GM12875 (cell line): ENCODE data around the gene DEDD2.

Experiments
- H3K4me3 ChIP-seq: one replicate; pipeline ENCODE4 v1.5.1; 2011; ENCODE audit warnings: low read depth, low read length, control low read depth
- TF ChIP-seq, protein P1 (sequence below): IDR thresholded peaks from 2 replicates; pipeline ENCODE4 v1.5.1; 2011; ENCODE audit warnings: low read depth, mild to moderate bottlenecking, control low read depth, inconsistent platforms, low read length, moderate library complexity, borderline replicate concordance; ENCODE audit not compliant: insufficient read depth

Gene DEDD2

DNA sequence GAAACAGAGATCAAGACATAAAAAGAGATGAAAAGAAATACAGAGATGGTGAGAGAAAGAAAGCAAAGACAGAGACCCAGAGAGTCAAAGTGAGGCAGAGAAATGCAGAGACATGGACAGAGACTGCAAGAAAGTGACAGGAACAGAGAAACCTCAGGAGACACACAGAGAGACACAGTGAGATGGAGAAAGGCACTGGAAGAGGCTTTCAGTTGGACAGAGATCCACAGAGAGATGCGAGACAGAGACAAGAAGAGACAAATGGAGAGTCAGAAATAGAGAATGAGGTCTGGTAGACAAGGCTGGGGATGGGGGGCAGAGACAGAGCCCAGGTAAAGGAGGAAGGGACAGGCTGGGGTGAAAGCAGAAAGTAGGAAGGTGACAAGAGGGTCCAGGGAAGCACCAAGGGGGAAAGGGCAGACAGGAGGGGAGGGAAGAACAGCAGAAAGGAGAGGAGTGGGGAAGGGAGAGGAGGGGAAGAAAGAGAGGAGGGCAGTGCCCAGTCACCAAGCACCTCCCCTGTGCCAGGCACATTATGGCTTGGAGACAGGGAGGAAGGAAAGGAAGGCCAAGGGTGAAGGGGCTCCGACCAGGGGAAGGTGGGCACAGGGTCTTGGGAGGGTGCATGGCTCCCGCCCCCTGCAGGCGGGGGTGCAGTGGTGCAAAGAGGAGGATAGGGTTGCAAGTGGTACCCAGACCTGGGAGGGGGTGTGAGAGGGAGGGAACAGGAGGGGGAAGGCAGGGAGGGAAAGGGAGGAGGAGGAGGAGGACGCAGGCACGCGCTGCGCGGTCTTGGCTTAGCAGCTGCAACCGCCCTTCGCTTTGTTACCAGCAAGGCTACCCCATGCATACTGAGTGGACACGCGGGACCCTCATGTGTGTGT, 38.4 kb downstream of the DEDD2 start:
- no peak overlapping the region for H3K4me3 ChIP-seq
- TF ChIP-seq, protein P1, sequence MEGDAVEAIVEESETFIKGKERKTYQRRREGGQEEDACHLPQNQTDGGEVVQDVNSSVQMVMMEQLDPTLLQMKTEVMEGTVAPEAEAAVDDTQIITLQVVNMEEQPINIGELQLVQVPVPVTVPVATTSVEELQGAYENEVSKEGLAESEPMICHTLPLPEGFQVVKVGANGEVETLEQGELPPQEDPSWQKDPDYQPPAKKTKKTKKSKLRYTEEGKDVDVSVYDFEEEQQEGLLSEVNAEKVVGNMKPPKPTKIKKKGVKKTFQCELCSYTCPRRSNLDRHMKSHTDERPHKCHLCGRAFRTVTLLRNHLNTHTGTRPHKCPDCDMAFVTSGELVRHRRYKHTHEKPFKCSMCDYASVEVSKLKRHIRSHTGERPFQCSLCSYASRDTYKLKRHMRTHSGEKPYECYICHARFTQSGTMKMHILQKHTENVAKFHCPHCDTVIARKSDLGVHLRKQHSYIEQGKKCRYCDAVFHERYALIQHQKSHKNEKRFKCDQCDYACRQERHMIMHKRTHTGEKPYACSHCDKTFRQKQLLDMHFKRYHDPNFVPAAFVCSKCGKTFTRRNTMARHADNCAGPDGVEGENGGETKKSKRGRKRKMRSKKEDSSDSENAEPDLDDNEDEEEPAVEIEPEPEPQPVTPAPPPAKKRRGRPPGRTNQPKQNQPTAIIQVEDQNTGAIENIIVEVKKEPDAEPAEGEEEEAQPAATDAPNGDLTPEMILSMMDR, result peak; percentile 65

DNA sequence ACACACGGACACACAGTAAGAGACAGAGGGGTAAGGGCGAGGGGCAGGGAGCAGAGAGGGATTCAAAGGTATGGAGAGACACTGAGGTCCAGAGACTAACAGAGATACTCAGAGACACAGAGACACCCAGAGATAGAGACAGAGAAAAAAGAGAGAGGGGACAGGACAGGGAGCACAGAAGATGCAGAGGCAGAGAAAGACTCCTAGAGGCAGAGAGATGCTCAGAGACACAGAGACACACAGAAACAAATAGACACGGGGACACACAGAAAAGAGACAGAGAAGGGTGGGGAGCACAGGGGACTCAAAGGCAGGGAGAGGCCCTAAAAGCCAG, 39.8 kb downstream of the DEDD2 start:
- TF ChIP-seq, protein P1, result no peak
- no peak overlapping the region for H3K4me3 ChIP-seq

DNA sequence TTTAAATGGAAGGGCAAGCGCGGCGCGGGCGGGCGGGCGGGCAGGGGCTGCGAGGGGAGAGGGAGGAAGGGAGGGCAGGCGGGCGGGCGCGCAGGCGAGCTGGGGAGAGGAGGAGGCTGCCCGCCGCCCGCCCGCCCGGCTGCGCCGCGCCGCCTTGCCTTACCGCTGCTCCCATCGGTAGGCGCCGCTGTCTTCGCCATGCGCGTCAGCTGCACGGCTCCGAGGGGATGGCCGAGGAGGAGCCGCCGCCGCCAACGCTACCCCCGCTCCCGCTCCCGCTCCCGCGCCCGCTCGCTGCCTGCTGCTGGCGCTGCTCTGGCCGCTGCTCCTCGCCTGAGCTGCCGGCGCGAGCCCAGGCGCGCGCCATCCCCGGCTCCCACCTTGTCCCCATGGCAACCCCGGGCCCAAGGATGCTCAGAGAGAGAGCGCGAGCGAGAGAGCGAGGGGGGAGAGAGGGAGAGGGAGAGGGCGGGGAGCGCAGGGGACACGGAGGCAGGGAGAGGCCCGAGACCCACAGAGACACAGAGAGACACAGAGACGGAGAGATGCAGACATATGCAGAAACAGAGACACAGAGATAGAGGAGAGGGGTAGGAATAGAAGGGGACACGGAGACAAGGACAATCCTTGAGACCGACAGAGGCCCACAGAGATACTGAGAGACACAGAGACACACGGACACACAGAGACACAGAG, 40.3 kb downstream of the DEDD2 start:
- TF ChIP-seq, protein P1, result peak; percentile 40
- no peak overlapping the region for H3K4me3 ChIP-seq

DNA sequence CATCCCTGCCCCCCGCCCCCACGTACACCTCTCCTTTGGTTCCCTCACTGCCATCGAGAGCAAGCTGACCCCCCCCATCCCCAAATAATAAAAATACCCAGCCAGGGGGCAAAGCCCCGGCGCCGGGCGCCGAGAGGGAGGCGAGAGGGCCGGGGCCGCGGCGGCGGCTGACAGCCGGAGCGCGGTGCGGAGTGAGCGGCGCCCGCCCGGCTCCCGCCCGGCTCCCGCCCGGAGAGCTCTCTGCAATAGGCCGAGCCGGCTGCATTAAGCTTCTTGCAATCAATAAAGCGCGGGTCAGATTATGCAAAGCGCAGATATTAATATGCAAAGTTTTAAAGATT, 40.9 kb downstream of the DEDD2 start:
- H3K4me3 ChIP-seq, result no peak overlapping the region

DNA sequence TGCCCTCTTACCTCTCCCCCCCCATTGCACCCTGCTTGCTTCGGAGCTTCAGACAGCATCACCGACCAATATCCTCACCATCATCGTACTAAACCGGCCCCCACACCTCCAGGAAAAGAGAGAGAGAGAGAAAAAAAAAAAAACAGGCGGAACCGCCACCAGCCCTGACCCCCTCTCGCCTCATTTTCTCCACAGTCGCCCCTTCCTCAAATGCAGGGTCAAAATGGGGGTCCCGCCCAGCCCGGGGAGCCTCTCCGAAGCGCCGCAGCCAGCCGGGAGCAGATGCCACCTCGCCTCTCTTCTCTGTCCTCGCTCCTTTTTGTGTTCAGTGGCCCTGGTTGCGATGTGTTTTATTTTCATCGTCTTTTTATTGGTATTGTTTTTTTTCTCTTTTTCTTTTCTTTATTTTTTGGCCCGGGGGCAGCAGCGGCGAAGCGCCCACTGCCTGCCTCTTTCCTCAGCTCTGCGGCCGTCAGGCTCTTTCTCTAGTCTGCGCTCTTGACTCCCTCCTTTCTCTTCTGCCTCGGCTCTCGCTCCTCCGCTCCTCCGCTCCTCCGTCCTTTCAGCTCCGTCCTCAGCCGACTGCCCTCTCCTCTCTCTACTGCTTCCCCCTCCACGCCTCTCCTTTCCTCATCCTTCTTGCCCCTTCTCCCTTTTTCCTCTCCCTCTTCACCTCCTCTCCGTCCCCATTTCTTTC, 41.4 kb downstream of the DEDD2 start:
- no peak overlapping the region for H3K4me3 ChIP-seq
- TF ChIP-seq, protein P1, result no peak

More for the DNA sequence above, 40.9 kb downstream of the DEDD2 start:
- TF ChIP-seq, protein P1, result no peak

DNA sequence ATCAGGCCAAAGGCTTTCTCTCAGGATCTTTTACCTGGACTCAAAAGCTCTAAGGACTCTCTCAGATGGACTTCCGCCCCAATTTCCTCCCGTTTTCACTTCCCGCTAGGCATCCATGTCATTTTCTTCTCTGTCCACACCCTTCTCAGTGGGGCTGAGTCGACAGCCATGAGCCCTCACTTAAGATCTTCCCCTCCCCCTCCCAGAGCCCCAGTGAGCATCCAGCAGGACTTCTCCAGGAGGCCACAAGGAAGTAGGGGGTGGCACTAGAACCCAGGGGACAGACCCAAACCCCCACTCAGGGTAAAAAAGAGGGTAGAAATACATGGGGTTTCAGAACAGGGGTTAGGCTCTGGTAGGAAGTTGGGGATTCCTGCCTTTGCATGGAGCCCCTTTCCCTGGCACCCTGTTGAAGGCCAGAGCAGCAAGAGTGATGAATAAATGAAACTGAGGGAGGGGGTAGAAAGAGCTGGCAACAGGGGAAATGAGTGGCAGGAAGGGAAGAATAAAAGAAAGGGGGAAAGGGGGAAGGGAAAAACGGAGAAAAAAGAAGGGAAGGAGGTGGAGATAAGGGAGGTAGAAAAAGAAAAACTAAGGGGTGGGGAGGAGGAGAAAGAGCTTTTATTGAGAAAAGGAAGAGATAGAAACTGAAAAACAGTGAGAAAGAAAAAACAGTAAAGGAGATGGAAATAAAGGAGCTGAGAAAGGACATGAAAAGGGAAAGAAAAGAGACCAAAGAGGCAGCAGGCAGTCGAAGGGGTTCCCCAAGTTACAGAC, 42.3 kb downstream of the DEDD2 start:
- TF ChIP-seq, protein P1, result no peak

More for the DNA sequence above, 42.3 kb downstream of the DEDD2 start:
- no peak overlapping the region for H3K4me3 ChIP-seq
